HepG2 (cell line): Measurements from ENCODE around the gene ASIC2. TPM values are rescaled to one million over a fixed set of nuclear protein-coding genes. Genes with fewer than 3 reads are reported as not detected.

Experiments
- ATAC-seq: fragments of 200-7000 bp; cut with Tn5 transposase; 3 replicates; pipeline ENCODE4 v1.9.1; 2020; ENCODE audit warnings: mild to moderate bottlenecking, moderate library complexity
- BruUV-seq: library from RNA; stranded (reverse); fragments of 400-500 nt; replicated peaks from 2 replicates; lab custom pipeline; 2021; lab: Mats Ljungman, UMichigan
- CTCF ChIA-PET: fragments of 300-600 bp; formaldehyde crosslinking; extraction: SDS; loops from one replicate; lab custom pipeline; 2021; ENCODE audit warnings: low total read pairs, inconsistent platforms, low intra/inter-chr PET ratio; lab: Yijun Ruan, JAX
- POLR2A ChIA-PET: fragments of 350-600 bp; sonication (Branson Sonifier 250); formaldehyde crosslinking; loops from one replicate; lab custom pipeline; 2020; ENCODE audit warnings: antibody characterized with exemption, inconsistent platforms; lab: Yijun Ruan, JAX
- DNase-seq: peaks from one replicate; pipeline ENCODE4 v3.0.0-alpha.2; 2015; ENCODE audit warnings: low spot score
- FAIRE-seq: peaks from 3 replicates; lab custom pipeline; 2011; peaks lifted over from hg19 to GRCh38; lab: Jason Lieb, UNC
- H2AFZ ChIP-seq: one replicate; pipeline ENCODE4 v1.6.1; 2011; ENCODE audit warnings: low read length, inconsistent platforms
- H3K27ac ChIP-seq: fragments of 300-600 bp; 3 replicates; pipeline ENCODE4 v1.8.0; 2011; ENCODE audit warnings: mixed run types, mild to moderate bottlenecking, mixed read lengths, low read length, inconsistent platforms; ENCODE audit not compliant: insufficient read depth; ENCODE audit errors: extremely low read length
- H3K27me3 ChIP-seq, 2 experiments: fragments of 200-600 bp in 1 of 2; 2 replicates in 1 of 2; 3 replicates in 1 of 2; pipeline versions ENCODE4 v1.6.0 to v1.8.0; 2011; ENCODE audit warnings: low read length in 2 of 2, mild to moderate bottlenecking in 2 of 2, moderate library complexity in 2 of 2, inconsistent platforms in 1 of 2; ENCODE audit not compliant: insufficient read depth in 2 of 2, control insufficient read depth in 1 of 2
- H3K36me3 ChIP-seq, 2 experiments: fragments of 200-600 bp in 1 of 2; replicated peaks in 1 of 2; 2 replicates in 1 of 2; 3 replicates in 1 of 2; pipeline versions ENCODE4 v1.5.1 to v1.8.0; 2011; ENCODE audit warnings: low read length in 2 of 2, inconsistent platforms in 1 of 2; ENCODE audit not compliant: insufficient read depth in 2 of 2, control insufficient read depth in 1 of 2
- H3K4me1 ChIP-seq: 2 replicates; pipeline ENCODE4 v1.5.1; 2012; ENCODE audit warnings: low read length, inconsistent platforms; ENCODE audit not compliant: insufficient read depth
- H3K4me2 ChIP-seq: 2 replicates; pipeline ENCODE4 v1.6.0; 2011; ENCODE audit warnings: low read depth, low read length, inconsistent platforms
- H3K4me3 ChIP-seq, 3 experiments: fragments of 200-600 bp in 1 of 3; sonication (generic), shearing (Covaris generic) in 1 of 3; replicated peaks in 1 of 3; 2 replicates each; pipeline ENCODE4 v1.5.1; 2011 to 2016; ENCODE audit warnings: low read length in 3 of 3, inconsistent platforms in 2 of 3, low read depth in 2 of 3, mild to moderate bottlenecking in 2 of 3, control low read depth in 1 of 3, mixed read lengths in 1 of 3; ENCODE audit not compliant: insufficient read depth in 1 of 3
- H3K79me2 ChIP-seq: one replicate; pipeline ENCODE4 v1.6.1; 2011; ENCODE audit warnings: low read length, inconsistent platforms; ENCODE audit not compliant: insufficient read depth
- H3K9ac ChIP-seq: 2 replicates; pipeline ENCODE4 v1.6.0; 2011; ENCODE audit warnings: mild to moderate bottlenecking, low read depth, low read length, inconsistent platforms; ENCODE audit not compliant: insufficient read depth
- H3K9me3 ChIP-seq: 2 replicates; pipeline ENCODE4 v1.5.1; 2012; ENCODE audit warnings: mild to moderate bottlenecking, low read length
- H4K20me1 ChIP-seq: 2 replicates; pipeline ENCODE4 v1.6.0; 2011; ENCODE audit warnings: inconsistent platforms, mild to moderate bottlenecking, low read length, moderate library complexity; ENCODE audit not compliant: insufficient read depth
- ATF2 ChIP-seq: sonication (generic); formaldehyde crosslinking; IDR thresholded peaks from 2 replicates; pipeline ENCODE4 v1.4.0; 2020; ENCODE audit warnings: missing genetic modification reagents
- FOXM1 ChIP-seq: sonication (generic); formaldehyde crosslinking; IDR thresholded peaks from 2 replicates; pipeline ENCODE4 v1.5.0; 2020; ENCODE audit warnings: missing genetic modification reagents
- JUN ChIP-seq: sonication (generic); formaldehyde crosslinking; IDR thresholded peaks from 2 replicates; pipeline ENCODE4 v1.4.0; 2020; ENCODE audit warnings: mild to moderate bottlenecking, missing genetic modification reagents
- ZNF260 ChIP-seq: sonication (generic); formaldehyde crosslinking; IDR thresholded peaks from 2 replicates; pipeline ENCODE4 v1.4.0; 2020; ENCODE audit warnings: missing genetic modification reagents, low read depth, mild to moderate bottlenecking, borderline replicate concordance
- ZNF44 ChIP-seq: sonication (generic); formaldehyde crosslinking; IDR thresholded peaks from 2 replicates; pipeline ENCODE4 v1.5.1; 2020; ENCODE audit warnings: mild to moderate bottlenecking, missing genetic modification reagents
- ZUFSP ChIP-seq: sonication (generic); formaldehyde crosslinking; IDR thresholded peaks from 2 replicates; pipeline ENCODE4 v1.9.0; 2021; ENCODE audit warnings: missing genetic modification reagents, mild to moderate bottlenecking, borderline replicate concordance
- WGBS: methylation state at CpG from one replicate; pipeline ENCODE4 v1.1.6; 2017; ENCODE audit warnings: low lambda C conversion rate; 5-methylcytosine and 5-hydroxymethylcytosine counted together
- in situ Hi-C: cut with HindIII; loops from 2 replicates; pipeline ENCODE4 v1.10.0; 2017; ENCODE audit warnings: low pct_unique_long_range_greater_than_20kb; ENCODE audit not compliant: extremely low pct_ligation_motif_present
- intact Hi-C: fragments of 100-400 bp; cut with micrococcal nuclease; formaldehyde crosslinking; loops from one replicate; pipeline ENCODE4 v1.10.0; 2022; ENCODE audit not compliant: unreplicated experiment
- polyA plus RNA-seq, 8 experiments: library from polyadenylated mRNA; depleted of rRNA in 3 of 8; stranded (reverse) in 7 of 8; unstranded in 1 of 8; fragments of >200 nt; fragmentation: Illumina TruSeq in 4 of 8; extraction: Trizol in 4 of 8; gene quantifications; 2 replicates each; pipeline versions ENCODE4 v1.2.1 to v1.2.3, GENCODE V29; 2011 to 2016; ENCODE audit warnings: low read depth in 4 of 8, missing spikeins in 1 of 8, mixed read lengths in 1 of 8; ENCODE audit not compliant: insufficient read depth in 1 of 8
- total RNA-seq, 5 experiments: library from RNA; depleted of rRNA; stranded (reverse); fragments of >200 nt; fragmentation: Illumina TruSeq; extraction: Trizol; gene quantifications; 2 replicates each; pipeline ENCODE4 v1.2.3, GENCODE V29; 2016; ENCODE audit warnings: low read depth in 1 of 5

Gene ASIC2
- total and polyA plus RNA-seq, 2 of the 13 experiments (the other 11 are each of a cell fraction or from before 2014, with no cell fraction given): not detected

GRCh38 chr17:33335491-33336173 is 42.5 kb upstream of the ASIC2 start:
- ATAC-seq: peak; percentile 56; the same call in 2 of the 3 replicates
- H4K20me1 ChIP-seq: no peaks in the 10 kb centered on the region
- no peaks in the 10 kb centered on the region for H3K36me3 ChIP-seq
- in situ Hi-C loops (no loop called here), intact Hi-C loops (no loop called here)
- no peak overlapping the region for H3K4me3 ChIP-seq
- H3K27me3 ChIP-seq: no peaks in the 10 kb centered on the region
- H2AFZ ChIP-seq: no peak overlapping the region
- ChIA-PET POLR2A (no interaction called here), CTCF (no interaction called here)
- no peaks in the 10 kb centered on the region for H3K79me2 ChIP-seq
- BruUV-seq: no TSS peak
- no peak for TF ChIP-seq ZNF44
- no peak for TF ChIP-seq JUN (CRISPR knock-in tag)
- no peak for TF ChIP-seq ZNF260
- no peak for TF ChIP-seq ATF2 (CRISPR knock-in tag)
- TF ChIP-seq FOXM1 (CRISPR knock-in tag): no peak
- TF ChIP-seq ZUFSP (CRISPR knock-in tag): no peak
- no peaks in the 10 kb centered on the region for H3K9me3 ChIP-seq
- H3K4me2 ChIP-seq: no peak overlapping the region
- DNase-seq: no peak
- no peaks in the 10 kb centered on the region for H3K4me1 ChIP-seq
- WGBS: 0% methylated on average over 1 of the region's 5 CpGs
- H3K9ac ChIP-seq: no peak overlapping the region
- H3K27ac ChIP-seq: no peak overlapping the region
- no peak for FAIRE-seq
